Measurements from ENCODE around the gene POU3F2. TPM values are rescaled to one million over a fixed set of nuclear protein-coding genes. Genes with fewer than 3 reads are reported as not detected.

Gene POU3F2
- total RNA-seq, 1 experiment from 2014 or later = not detected

DNA sequence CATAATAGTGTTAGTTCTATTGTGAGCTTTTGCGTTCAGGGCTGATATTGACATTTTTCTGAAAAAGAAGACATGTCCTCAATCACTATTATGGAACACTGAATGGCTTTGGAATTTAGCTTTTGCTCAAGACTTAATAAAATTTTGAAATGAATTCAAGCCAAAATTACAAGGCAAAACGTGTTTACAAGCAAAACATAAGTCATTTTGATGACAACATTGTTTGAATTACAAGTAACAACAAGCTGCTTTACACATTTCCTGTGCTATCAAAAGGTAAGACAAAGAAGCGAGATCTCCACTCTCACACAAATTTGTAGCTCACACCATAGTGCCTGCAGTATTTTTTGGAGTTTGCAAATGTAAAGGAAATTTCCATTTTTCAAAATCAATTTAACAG, 37.4 kb downstream of the POU3F2 start:
- H3K27me3 ChIP-seq (replicated peaks; ENCODE audit: control insufficient read depth, insufficient read depth, low read length) = no peaks in the 10 kb centered on the region
- Mint-ChIP-seq H3K9me3 (ENCODE audit: unreplicated experiment) (no peaks in the 10 kb centered on the region), H3K27me3 (ENCODE audit: insufficient read depth, unreplicated experiment) (no peaks in the 10 kb centered on the region), H3K36me3 (ENCODE audit: insufficient read depth, unreplicated experiment) (no peaks in the 10 kb centered on the region), H3K4me3 (ENCODE audit: unreplicated experiment) (no peak overlapping the region), H3K4me1 (ENCODE audit: low read depth, unreplicated experiment) (no peaks in the 10 kb centered on the region), H3K27ac (ENCODE audit: unreplicated experiment) (no peak overlapping the region)
- H3K4me1 ChIP-seq = no peaks in the 10 kb centered on the region
- ChIA-PET CTCF (no interaction called here), POLR2A (no interaction called here)
- H3K36me3 ChIP-seq (ENCODE audit: control insufficient read depth, insufficient read depth, low read length) = no peaks in the 10 kb centered on the region
- no TSS peak for BruUV-seq (replicated peaks)
- intact Hi-C loops (cut with micrococcal nuclease; ENCODE audit: unreplicated experiment) = no loop called here
- H3K9me3 ChIP-seq = no peaks in the 10 kb centered on the region
- DNase-seq = no peak
- no peak overlapping the region for H3K4me3 ChIP-seq (ENCODE audit: low read depth, low read length)
- TF ChIP-seq, protein P1, sequence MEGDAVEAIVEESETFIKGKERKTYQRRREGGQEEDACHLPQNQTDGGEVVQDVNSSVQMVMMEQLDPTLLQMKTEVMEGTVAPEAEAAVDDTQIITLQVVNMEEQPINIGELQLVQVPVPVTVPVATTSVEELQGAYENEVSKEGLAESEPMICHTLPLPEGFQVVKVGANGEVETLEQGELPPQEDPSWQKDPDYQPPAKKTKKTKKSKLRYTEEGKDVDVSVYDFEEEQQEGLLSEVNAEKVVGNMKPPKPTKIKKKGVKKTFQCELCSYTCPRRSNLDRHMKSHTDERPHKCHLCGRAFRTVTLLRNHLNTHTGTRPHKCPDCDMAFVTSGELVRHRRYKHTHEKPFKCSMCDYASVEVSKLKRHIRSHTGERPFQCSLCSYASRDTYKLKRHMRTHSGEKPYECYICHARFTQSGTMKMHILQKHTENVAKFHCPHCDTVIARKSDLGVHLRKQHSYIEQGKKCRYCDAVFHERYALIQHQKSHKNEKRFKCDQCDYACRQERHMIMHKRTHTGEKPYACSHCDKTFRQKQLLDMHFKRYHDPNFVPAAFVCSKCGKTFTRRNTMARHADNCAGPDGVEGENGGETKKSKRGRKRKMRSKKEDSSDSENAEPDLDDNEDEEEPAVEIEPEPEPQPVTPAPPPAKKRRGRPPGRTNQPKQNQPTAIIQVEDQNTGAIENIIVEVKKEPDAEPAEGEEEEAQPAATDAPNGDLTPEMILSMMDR (IDR thresholded peaks at IDR 0.05; ENCODE audit: insufficient read depth in 1 of 2, low read depth in 1 of 2, low read length in 1 of 2, severe bottlenecking in 1 of 2, unreplicated experiment in 1 of 2) = no peak

DNA sequence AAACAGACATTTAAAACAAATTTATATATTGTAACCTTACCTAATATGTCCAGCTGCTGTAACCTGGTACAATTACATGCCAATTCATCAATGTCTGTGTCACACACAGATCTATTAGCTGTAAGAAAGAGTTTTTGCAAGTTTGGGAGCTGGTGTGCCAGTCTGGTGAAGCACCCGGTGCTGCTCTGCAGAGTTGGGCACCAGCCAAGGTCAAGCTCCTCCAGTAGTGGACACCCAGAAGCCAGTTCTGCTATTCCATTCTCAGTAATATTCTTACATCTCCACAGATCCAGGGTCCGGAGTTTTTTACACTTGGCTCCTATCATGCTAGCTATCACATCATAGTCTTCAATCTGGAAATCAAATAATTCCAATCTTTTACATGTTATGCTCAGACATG, 41.0 kb downstream of the POU3F2 start:
- intact Hi-C loops (cut with micrococcal nuclease; ENCODE audit: unreplicated experiment) = no loop called here
- Mint-ChIP-seq H3K36me3 (ENCODE audit: insufficient read depth, unreplicated experiment) (no peaks in the 10 kb centered on the region), H3K27me3 (ENCODE audit: insufficient read depth, unreplicated experiment) (no peaks in the 10 kb centered on the region), H3K27ac (ENCODE audit: unreplicated experiment) (no peak overlapping the region), H3K4me3 (ENCODE audit: unreplicated experiment) (no peak overlapping the region), H3K9me3 (ENCODE audit: unreplicated experiment) (no peaks in the 10 kb centered on the region), H3K4me1 (ENCODE audit: low read depth, unreplicated experiment) (no peaks in the 10 kb centered on the region)
- H3K36me3 ChIP-seq (ENCODE audit: control insufficient read depth, insufficient read depth, low read length) = no peaks in the 10 kb centered on the region
- BruUV-seq (replicated peaks) = no TSS peak
- TF ChIP-seq, protein P1 (IDR thresholded peaks at IDR 0.05; ENCODE audit: insufficient read depth in 1 of 2, low read depth in 1 of 2, low read length in 1 of 2, severe bottlenecking in 1 of 2, unreplicated experiment in 1 of 2) = no peak
- no peak overlapping the region for H3K4me3 ChIP-seq (ENCODE audit: low read depth, low read length)
- CTCF ChIA-PET = no interaction called here
- H3K9me3 ChIP-seq = no peaks in the 10 kb centered on the region
- no peaks in the 10 kb centered on the region for H3K27me3 ChIP-seq (replicated peaks; ENCODE audit: control insufficient read depth, insufficient read depth, low read length)
- DNase-seq = no peak
- POLR2A ChIA-PET = no interaction called here
- no peaks in the 10 kb centered on the region for H3K4me1 ChIP-seq

DNA sequence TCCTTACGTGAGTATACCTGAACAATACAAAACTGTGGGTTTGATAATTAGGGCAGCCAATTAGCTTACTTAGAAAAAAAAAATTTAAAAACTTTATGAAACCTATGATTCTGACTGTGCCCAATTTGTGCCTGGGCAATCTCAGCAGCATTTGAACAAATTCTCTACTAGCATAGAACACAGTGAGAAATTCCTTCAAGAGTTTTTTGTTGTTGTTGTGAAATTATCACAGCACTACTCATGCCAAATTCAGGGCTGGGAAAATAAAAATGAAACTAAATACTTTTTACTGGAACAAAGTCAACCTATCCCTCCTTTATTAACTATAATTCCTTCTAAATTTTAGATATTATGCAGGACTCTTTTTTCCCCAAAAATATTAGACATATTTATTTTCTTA, 42.9 kb downstream of the POU3F2 start:
- Histone ChIP-seq H3K4me1 (no peaks in the 10 kb centered on the region), H3K9me3 (no peaks in the 10 kb centered on the region), H3K4me3 (ENCODE audit: low read depth, low read length) (no peak overlapping the region), H3K36me3 (ENCODE audit: control insufficient read depth, insufficient read depth, low read length) (no peaks in the 10 kb centered on the region), H3K27me3 (replicated peaks; ENCODE audit: control insufficient read depth, insufficient read depth, low read length) (no peaks in the 10 kb centered on the region)
- Mint-ChIP-seq H3K9me3 (ENCODE audit: unreplicated experiment) (no peaks in the 10 kb centered on the region), H3K27ac (ENCODE audit: unreplicated experiment) (no peak overlapping the region), H3K4me1 (ENCODE audit: low read depth, unreplicated experiment) (no peaks in the 10 kb centered on the region), H3K4me3 (ENCODE audit: unreplicated experiment) (no peak overlapping the region), H3K36me3 (ENCODE audit: insufficient read depth, unreplicated experiment) (no peaks in the 10 kb centered on the region), H3K27me3 (ENCODE audit: insufficient read depth, unreplicated experiment) (no peaks in the 10 kb centered on the region)
- no peak for DNase-seq
- TF ChIP-seq, protein P1 (IDR thresholded peaks at IDR 0.05; ENCODE audit: insufficient read depth in 1 of 2, low read depth in 1 of 2, low read length in 1 of 2, severe bottlenecking in 1 of 2, unreplicated experiment in 1 of 2) = no peak
- ChIA-PET POLR2A (no interaction called here), CTCF (no interaction called here)
- BruUV-seq (replicated peaks) = no TSS peak
- intact Hi-C loops (cut with micrococcal nuclease; ENCODE audit: unreplicated experiment) = no loop called here
